Hepatic stellate cell (primary cell): ENCODE results near the gene SLC43A1.
A peak's percentile ranks its signal among the peaks of the same experiment; 100 is the strongest.

Source experiments
- DNase-seq: peaks from one replicate; pipeline ENCODE4 v3.0.0; 2011; ENCODE audit warnings: low spot score

The SLC43A1 gene

GRCh38 chr11:57527056-57527631 lies 11.6 kb upstream of the SLC43A1 start:
- peak; percentile 27 for DNase-seq

- DNase-seq = no peak
These were observed 7.9 kb upstream of the SLC43A1 start for GRCh38 chr11:57523419-57523818.

- DNase-seq = no peak
These were observed 5.6 kb upstream of the SLC43A1 start for GRCh38 chr11:57521116-57521515.

GRCh38 chr11:57516061-57516443 lies 550 bp upstream of the SLC43A1 start:
- DNase-seq = no peak

GRCh38 chr11:57514538-57515331 lies 767 bp downstream of the SLC43A1 start:
- peak; percentile 70 for DNase-seq

GRCh38 chr11:57513911-57514537 lies 1.5 kb downstream of the SLC43A1 start:
- peak; percentile 43 for DNase-seq

GRCh38 chr11:57513452-57513795 lies 2.1 kb downstream of the SLC43A1 start:
- no peak for DNase-seq

- no peak for DNase-seq
These were observed 2.7 kb downstream of the SLC43A1 start for GRCh38 chr11:57512646-57513451.

GRCh38 chr11:57511741-57512430 lies 3.6 kb downstream of the SLC43A1 start:
- no peak for DNase-seq

- DNase-seq = no peak
These were observed 6.9 kb downstream of the SLC43A1 start for GRCh38 chr11:57508341-57509170.

- no peak for DNase-seq
These were observed 9.0 kb downstream of the SLC43A1 start for GRCh38 chr11:57506522-57506921.

- no peak for DNase-seq
These were observed 11.0 kb downstream of the SLC43A1 start for GRCh38 chr11:57504511-57504910.

- DNase-seq = no peak
These were observed 12.6 kb downstream of the SLC43A1 start for GRCh38 chr11:57502870-57503269.

- DNase-seq = no peak
These were observed 13.1 kb downstream of the SLC43A1 start for GRCh38 chr11:57502376-57502775.

- DNase-seq = no peak
These were observed 13.5 kb downstream of the SLC43A1 start for GRCh38 chr11:57501953-57502352.

- no peak for DNase-seq
These were observed 14.6 kb downstream of the SLC43A1 start for GRCh38 chr11:57500926-57501325.

GRCh38 chr11:57500515-57500914 lies 15.0 kb downstream of the SLC43A1 start:
- no peak for DNase-seq

- no peak for DNase-seq
These were observed 15.5 kb downstream of the SLC43A1 start for GRCh38 chr11:57499983-57500461.

GRCh38 chr11:57499413-57499982 lies 16.0 kb downstream of the SLC43A1 start:
- peak; percentile 99 for DNase-seq

GRCh38 chr11:57498540-57498939 lies 17.0 kb downstream of the SLC43A1 start:
- no peak for DNase-seq
